Hindlimb muscle (tissue), 1 donor: ENCODE results near the gene CNTNAP2. TPM values are rescaled to one million over a fixed set of nuclear protein-coding genes. Genes with fewer than 3 reads are reported as not detected.
"Not testable (repeated sequence)": the region's sequence is repeated elsewhere in the genome, so short reads cannot be mapped to it uniquely, and the experiment has no call there.

Source experiments
- DNase-seq: peaks from one replicate; pipeline ENCODE4 v3.0.0-alpha.2; 2013
- polyA plus RNA-seq: library from polyadenylated mRNA; unstranded; fragments of 120-200 nt; gene quantifications from one replicate; pipeline ENCODE4 v1.2.1, GENCODE V29; 2013; ENCODE audit not compliant: insufficient read length

The CNTNAP2 gene
- polyA plus RNA-seq, 1 donor = 10.1 TPM

DNA sequence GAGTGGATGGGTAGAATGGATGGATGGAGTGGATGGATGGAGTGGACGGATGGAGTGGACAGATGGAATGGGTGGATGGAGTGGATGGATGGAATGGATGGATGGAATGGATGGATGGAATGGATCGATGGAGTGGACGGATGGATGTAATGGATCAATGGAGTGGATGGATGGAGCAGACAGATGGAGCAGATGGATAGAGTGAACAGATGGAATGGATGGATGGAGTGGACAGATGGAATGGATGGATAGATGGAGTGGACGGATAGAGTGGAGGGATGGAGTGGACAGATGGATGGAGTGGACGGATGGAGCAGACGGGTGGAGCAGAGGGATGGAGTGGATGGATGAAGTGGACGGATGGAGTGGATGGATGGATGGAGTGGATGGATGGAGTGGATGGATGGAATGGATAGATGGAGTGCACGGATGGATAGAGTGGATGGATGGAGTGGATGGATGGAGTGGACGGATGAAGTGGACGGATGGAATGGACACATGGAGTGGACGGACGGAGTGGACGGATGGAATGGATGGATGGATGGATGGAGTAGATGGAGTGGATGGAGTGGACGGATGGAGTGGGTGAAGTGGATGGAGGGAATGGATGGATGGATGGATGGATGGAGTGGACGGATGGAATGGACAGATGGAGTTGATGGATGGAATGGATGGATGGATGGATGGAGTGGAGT lies 2213.7 kb downstream of the CNTNAP2 start:
- DNase-seq = no peak

DNA sequence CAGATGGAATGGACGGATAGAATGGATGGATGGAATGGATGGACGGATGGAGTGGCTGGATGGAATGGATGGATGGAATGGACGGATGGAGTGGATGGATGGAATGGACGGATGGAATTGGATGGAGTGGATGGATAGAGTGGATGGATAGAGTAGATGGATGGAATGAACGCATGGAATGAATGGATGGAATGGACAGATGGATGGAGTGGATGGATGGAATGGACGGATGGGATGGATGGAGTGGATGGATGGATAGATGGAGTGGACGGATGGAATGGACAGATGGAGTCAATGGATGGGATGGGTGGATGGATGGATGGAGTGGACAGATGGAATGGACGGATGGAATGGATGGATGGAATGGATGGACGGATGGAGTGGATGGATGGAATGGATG lies 2214.2 kb downstream of the CNTNAP2 start:
- DNase-seq = no peak

DNA sequence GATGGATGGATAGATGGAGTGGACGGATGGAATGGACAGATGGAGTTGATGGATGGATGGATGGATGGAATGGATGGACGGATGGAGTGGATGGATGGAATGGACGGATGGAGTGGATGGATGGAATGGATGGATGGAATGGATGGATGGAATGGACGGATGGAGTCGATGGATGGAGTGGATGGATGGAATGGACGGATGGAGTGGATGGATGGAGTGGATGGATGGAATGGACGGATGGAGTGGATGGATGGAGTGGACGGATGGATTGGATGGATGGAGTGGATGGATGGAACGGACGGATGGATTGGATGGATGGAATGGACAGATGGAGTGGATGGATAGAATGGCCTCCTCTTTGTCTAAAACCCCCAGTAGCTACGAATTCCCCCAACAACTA lies 2214.9 kb downstream of the CNTNAP2 start:
- DNase-seq = not testable (repeated sequence)

DNA sequence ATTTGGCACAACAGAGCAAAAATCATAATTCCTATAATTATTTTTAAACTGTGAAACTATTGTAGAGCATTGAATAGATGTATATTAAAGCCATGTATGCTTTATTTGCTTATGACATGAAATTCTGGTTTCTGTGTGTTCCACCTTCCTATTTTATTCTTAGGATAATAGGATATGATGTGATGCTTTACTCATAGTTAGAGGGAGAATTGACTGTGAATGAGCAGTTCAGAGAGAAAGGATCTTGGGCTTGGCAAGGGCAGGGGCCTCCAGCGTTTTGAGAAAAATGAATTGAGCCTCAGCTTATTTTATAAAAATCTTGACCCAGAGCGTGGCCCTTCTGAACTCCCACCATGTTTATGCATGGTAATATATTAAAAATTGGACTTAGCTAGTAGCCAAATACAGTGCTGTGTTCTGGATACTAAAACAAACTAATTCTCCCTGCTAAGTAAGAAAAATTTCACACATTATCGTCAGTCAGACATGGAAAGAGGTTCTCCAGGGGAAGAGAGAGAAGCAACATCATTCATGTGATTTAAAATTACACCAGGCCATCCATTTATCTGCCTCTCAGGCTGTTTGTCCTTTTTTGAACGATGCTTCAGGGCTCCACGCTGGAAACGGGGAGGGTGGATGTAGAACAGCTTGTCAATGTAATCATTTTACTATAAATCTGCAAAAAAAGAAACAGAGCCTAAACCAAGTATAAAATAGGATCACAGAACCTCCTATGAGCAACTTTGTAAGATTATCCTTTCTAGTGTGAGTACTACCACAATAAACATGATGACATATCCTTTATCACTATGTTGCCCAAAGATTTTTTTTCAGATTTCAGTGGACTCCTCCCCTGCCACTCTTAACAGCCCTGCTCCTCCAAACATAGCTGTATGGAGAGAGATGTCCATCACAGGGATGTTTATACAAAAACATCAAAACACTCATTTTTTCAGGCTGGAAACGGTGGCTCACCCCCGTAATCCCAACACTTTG lies 2215.9 kb downstream of the CNTNAP2 start:
- no peak for DNase-seq

DNA sequence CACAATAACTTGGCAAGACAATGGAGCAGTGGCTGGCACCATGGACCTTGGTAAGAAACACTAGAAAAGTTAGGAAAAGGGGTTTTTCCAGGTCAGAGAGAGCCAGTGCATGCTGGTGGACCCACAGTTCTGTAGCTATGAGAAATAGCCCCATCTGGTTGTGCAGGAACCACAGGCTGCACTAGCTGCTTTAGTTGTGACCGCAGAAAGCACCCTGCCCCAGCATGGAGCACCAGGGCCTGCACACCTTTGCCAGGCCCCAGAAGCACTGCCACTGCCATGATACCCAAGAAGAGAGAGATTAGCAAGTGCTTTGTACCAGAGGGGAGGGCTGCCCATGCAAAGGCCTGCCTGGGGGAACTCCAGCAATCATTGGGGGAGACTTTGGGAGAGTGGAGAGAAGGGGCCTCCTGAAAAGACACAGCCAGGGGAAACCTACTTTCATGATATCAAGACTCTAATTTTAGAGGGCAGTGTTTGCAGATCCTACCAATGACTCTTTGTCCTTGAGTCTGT lies 2217.9 kb downstream of the CNTNAP2 start:
- DNase-seq = no peak

DNA sequence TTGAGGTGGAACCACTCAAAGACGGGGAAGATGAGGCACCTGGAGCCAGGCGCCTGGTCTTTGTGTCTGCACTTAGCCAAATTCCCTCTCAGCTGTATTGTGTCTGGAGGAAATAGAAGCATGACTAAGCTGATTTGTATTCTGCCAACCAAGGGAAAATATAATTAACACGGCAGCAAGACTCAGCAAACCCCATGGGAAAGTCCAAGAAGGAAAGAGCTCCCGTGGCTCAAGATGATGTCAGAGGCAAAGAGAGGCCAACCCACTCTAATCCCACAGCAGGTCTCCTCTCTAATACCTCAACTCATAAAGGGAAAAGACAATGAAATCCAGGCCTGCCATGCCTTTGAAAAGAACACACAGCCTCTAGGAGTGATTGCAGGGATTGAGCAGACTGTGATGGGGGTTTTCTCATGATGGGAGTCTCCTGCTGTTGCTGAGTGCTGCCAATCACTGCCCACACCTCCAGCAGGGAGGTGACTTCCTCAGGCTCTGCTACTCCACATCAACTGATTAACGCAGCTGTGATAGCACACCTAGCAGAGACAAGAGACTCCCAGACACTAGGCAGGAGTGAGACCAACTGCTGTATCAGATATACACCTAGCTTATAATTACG lies 2218.5 kb downstream of the CNTNAP2 start:
- no peak for DNase-seq

DNA sequence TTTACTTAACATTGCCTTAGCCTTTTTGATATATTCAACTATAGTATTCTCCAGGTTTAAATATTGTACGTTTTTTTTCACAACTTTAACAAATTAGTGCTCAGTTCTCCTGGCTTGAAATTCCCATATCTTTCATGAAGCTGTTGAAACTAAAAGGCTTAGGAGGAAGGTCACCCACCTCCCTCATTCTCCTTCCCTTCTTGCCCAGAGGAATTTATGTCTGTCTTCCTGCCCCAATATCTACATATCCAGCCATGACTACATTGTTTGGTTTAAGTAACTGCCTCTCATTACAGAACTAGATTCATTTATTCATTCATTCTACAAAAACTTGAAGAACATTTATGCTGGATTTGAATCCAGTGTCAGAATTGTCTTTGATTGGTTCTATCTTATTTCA lies 2219.2 kb downstream of the CNTNAP2 start:
- DNase-seq = no peak

DNA sequence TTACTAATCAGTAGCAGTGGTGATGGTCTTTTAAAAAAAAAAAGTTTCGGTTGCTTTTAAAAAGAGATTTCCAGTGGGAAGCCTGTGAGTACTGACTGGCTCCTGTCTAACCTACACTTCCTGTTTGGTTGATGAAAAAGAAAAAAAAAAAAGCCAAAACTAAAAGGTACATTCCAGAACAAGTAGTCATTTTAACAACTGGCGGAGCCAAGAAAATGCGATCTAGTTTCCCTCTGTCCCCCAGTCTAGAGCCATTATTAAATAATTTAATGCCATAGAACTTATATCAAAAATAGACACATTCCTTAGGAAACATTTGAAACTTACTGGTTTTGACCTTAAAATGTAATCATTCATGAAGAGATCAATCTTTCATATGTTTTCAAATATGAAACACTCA lies 2219.8 kb downstream of the CNTNAP2 start:
- DNase-seq = no peak

DNA sequence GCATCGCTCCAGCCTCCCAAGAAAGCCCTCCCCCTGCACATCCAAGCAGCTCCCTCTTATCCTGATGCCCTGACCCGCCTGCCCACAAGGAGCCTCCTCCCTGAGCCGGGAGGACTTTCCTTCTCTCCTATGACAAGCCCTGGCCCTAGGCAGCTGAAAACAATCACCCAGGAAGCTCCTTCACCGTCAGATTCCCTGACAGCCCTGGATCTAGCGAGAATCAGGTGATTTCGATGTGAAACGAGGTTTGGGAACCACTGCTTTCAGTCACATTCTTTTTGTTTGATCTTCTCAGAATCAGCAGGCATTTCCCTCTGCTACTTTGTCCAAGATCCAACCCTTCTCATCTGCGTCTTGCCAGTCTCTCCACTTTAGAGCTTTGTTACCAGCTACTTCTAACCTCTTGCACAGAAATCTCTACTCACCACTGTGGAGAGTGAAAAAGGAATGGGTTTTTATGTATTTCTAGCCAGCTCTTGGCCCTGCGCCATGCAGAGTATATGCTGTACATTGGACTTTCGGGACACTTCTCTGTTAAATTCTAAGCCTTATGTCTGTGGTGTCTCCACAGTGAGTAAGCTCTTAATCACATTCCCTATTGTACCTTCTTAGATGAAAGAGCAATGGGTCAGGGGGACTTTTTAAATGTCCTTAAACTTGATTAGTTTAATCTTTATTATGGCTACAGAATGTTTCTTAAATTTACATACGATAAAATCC lies 2220.8 kb downstream of the CNTNAP2 start:
- DNase-seq = no peak

DNA sequence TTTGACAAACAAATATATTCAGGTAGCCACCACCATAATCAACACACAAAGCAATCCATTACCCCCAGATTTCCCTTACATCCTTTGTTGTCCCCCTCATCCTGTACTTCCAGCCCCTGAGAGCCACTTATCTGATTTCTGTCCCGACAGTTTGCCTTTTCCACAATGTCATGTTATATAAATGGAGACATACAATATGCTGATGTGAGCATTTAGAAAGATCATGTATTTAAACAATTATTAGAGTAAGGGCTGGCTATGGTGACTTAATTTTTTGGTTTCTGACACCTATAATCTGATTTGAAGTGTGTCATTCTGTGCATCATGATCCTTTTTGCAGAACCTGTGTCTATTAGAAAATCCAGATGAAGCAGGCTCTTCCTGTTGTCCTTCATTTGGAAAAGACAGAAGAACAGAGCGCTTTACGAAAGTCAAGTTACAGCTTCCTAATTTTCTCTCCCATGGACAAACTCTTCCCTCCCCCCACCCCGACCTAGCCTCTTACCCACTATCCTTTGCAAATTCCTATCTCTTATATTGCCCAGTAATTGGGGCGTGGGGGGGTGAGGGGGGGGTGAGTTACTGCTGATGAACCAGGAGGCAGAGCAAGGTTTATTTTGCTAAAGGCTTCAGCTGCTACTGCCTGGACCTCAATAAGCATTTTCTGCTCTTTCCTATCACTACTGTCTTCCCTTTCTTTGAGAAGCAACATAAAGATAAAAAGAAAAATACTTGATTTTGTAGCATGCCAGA lies 2221.6 kb downstream of the CNTNAP2 start:
- no peak for DNase-seq

DNA sequence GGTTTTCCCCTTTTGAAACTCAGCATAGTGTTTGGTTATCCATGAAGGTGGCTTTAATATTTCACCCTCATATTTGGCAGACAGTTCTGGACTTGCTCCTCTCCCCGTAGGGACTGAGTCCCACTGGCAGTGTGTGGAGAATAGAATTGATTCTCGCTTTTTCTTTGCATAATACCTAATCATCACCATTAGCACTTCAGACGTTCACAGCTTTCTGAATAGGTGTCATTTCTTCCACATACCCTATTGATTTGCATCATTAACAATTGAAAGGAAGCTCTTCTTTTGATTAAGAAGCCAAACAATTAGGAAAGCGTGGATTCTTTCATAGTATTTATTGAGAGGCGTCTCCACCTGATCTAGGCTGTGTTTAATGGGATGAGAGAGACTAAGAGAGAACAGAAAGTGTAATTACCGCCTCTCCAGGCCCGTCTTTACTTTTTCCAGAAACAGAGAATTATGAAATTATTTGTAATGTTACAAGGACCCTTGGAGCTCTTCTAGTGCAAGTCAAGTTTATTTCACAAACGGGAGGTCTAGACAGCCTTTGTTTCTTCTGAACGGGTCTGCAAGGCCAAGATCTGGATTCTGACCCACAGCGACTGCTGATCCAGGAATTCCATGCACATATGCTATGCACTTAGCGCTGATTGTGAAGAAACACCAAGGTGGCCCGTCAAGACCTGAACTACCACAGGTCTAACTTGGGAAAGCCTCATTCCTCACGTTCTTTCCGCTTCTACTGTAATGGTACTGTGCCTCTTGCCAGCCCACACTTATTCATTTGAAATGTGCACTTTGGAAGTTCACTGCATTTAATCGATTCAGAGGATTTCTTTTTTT lies 2224.1 kb downstream of the CNTNAP2 start:
- DNase-seq = no peak

DNA sequence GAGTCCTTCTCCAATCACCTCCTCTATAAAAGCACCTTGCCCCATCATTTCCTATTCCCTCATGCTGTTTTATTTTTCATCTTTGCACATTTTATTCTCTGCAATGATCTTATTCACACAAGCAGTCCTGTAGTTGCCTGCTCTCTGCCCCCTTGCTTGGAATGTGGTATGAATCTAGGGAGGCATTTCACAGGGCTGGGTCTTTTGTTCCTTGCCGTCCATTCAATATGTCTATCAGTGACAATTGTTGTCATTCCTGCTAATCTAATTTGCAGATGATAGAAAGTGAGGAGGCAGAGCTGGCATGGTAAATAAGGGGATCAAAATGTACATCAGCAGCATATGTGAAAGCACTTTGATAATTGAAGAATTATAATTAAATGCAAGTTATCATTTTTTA lies 2227.8 kb downstream of the CNTNAP2 start:
- no peak for DNase-seq

DNA sequence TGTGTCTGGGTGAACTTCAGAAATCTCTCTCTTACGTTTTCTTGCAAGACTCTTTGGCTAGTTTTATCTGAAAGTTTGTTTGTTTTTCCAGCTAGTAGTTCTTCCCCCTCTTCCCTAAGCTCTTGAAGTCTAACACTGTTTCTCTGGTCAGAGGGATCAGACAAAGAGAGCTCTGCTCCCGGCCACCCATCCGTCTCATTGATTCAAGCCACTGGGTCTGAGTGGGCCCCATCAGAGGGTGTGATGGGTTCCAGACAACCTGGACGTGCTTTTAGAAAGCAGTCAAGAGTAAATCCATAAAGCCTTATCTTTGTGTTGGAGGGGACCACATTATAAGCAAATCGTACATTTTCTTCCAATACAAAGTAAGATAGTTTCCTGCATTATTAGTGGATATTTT lies 2231.4 kb downstream of the CNTNAP2 start:
- DNase-seq = no peak

DNA sequence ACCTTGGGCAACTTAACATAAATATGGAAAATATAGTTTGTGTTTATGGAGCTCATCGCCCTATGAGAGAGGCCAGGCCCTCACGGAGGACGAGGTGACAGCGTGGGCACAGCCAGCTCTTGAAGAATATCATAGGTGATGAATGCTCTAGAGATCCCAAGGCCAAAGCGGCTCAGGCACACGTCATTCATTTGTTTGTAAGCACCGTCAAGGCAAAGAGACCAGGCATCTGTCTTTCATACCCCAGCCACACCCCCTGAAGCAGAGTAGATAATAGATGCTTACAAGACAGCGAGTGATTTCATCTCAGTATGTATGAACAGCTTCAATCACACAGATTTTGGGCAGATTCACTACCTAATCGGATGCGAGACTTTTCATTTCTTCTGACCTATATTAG lies 2231.9 kb downstream of the CNTNAP2 start:
- DNase-seq = no peak

DNA sequence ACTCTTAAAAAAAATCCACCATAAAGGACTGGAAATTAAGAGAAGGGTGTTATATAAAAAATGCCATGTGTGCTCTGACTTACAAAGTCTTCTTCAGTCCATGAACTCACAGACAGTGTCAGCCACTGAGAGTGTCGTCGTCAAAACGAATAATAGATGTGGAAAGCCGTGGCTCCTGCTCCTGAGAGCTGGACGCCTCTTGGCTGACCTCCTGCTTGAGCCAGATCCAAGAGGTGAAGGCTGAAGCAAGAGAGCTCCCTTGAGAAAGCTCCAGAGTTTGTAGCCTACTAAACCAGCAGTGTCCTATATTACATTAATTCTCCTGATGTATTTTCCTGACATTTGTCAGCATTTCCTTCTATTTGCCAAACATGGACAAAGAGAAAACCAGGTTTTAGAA lies 2239.7 kb downstream of the CNTNAP2 start:
- DNase-seq = peak; percentile 90

DNA sequence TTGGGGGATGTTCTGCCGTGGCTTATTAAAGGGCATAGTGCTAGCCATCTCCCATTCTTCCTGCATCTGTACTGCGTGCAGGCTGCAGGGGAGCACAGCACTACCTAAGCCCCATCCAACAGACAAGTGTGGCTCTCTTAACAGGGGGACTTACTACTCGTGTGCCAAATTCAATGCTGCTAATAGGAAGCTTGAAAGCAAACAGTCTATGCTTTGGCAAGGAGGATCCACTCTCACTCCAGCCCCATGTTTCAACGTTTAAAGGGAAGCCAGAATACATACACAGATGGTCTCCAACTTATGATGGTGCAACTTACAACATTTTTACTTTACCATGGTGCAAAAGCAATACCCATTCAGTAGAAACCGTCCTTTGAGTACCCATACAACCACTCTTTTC lies 2245.9 kb downstream of the CNTNAP2 start:
- no peak for DNase-seq

DNA sequence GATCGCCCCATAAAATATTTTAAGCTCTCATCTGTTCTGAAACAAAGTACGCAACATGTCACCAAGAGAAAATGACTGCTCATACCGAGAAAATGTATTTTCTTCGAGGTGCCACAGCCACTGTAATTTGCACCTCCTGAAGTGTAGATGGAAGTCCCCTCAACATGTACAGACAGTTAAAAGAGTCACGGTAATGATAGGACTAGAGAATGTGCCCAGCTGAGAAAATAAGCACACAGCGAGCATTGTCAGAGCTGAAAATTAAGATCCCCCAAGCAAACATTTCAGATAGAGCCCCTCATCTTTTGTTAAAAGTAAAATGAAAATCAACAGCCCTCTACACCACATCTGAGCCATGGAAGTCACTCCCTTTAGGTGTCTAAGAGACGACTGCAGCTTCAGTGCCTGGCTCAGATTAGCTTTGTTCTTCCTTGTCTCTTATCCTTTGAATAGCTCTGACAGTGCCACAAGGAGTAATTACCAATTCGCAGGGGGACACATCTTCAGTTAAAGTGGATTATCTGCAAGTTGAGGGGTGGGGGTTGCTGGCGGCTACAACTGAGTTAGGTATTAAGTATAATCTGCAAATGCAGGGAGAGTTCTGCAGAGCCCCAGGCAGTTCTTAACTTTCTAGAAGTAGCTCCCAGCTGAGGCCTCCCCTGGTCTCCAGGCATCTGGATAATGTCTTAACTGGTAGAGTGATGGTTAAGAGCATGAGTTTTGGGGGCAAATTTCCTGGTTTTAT lies 2251.3 kb downstream of the CNTNAP2 start:
- no peak for DNase-seq

DNA sequence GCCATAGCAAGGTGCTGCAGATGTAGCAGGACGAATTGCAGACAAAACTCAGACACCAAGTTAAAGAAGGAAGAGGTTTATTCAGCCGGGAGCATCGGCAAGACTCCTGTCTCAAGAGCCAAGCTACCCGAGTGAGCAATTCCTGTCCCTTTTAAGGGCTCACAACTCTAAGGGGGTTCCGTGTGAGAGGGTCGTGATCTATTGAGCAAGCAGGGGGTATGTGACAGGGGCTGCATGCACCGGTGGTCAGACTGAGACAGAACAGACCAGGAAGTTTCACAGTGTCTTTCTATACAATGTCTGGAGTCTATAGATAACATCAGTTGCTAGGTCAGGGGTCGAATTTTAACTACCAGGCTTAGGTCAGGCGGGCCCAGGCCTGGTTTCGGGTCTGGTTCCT lies 2252.0 kb downstream of the CNTNAP2 start:
- DNase-seq = no peak

DNA sequence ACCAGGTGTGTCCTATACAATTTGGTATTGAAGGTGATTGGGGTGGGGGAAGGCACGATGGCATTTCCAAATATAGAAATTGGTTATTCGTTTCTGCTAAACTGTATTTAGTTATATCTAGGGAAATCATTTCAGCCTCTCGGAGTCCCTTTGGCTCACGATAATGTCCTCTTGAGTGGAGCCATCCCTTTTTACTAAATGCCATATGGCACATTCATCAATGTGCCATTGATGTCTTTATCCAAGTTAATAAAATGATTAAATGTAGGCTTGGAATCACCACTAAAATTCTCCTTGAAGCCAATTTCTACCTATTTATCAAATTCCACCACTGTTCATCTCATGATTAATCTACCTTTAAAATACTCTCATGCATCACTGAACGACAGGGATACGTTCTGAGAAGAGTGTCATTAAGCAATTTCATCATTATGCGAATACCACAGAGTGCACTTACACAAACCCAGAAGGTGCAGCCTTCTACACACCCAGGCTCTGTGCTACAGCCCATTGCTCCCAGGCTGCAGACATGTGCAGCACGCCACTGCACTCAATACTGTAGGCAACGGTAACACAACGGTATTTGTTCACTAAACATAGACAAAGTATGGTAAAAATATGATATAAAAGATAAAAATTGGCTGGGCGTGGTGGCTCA lies 2254.8 kb downstream of the CNTNAP2 start:
- no peak for DNase-seq
